Fibroblast of lung (primary cell): ENCODE results near the gene ITGB8.

ENCODE experiments used
- CTCF ChIP-seq, 2 donors: IDR thresholded peaks in 1 of 2; conservative IDR thresholded peaks in 1 of 2; 1 replicate in 1 of 2; 2 replicates in 1 of 2; pipeline ENCODE4 v1.5.1; 2011 to 2012; ENCODE audit warnings: low read length in 2 of 2, control low read depth in 1 of 2, inconsistent platforms in 1 of 2, low read depth in 1 of 2, mild to moderate bottlenecking in 1 of 2
- EZH2 ChIP-seq: IDR thresholded peaks from 2 replicates; pipeline ENCODE4 v1.5.1; 2012; ENCODE audit warnings: low read length, control low read depth, mild to moderate bottlenecking; ENCODE audit errors: missing control alignments

DNA sequence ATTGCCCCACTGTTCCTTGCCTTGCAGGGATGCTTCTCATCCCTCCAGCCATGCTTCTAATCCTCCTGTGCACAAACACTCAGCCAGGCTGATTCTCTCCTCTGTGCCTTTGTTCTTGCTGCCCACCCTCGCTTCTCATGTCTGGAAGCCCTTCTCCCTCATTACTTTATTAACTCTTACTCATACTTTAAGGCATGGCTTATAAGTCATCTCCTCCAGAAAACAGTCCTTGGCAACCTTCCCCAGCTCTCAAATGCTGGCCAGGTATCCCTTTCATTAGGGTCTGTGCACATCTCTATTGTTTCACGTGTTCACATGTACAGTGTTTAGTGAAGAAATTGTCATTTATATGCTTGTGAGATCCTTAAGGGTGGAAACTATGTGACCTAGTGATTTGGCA lies 62.9 kb downstream of the ITGB8 start:
- no peak for TF ChIP-seq CTCF (conservative IDR thresholded peaks at IDR 0.05 in 1 of 2, IDR thresholded peaks at IDR 0.05 in 1 of 2; ENCODE audit: low read depth in 1 of 2, low read length in 2 of 2)
- TF ChIP-seq EZH2, result no peak
